Body of pancreas (tissue), 4 donors: ENCODE data around the gene NATD1. TPM values are rescaled to one million over a fixed set of nuclear protein-coding genes. Genes with fewer than 3 reads are reported as not detected.

Experiments
- ATAC-seq: fragments of 150-250 bp; one replicate; pipeline ENCODE4 v1.9.1; 2016
- DNase-seq, 4 donors: peaks; one replicate each; pipeline ENCODE4 v3.0.0-alpha.2; 2019
- H3K27ac ChIP-seq, 4 donors: fragments of 200-600 bp; sonication (generic); 1 replicate in 3 of 4; 2 replicates in 1 of 4; pipeline versions ENCODE4 v1.5.1 to v1.6.1; 2016 to 2019; ENCODE audit warnings: mild to moderate bottlenecking in 1 of 4, mixed read lengths in 1 of 4, moderate library complexity in 1 of 4
- H3K27me3 ChIP-seq, 2 donors: fragments of 200-600 bp; sonication (generic); one replicate each; pipeline ENCODE4 v1.6.0; 2016; ENCODE audit warnings: mild to moderate bottlenecking in 1 of 2
- H3K36me3 ChIP-seq, 2 donors: fragments of 200-600 bp; sonication (generic); replicated peaks in 1 of 2; 2 replicates each; pipeline ENCODE4 v1.5.1; 2016; ENCODE audit warnings: low read depth in 2 of 2; ENCODE audit not compliant: insufficient read depth in 1 of 2
- H3K4me1 ChIP-seq: fragments of 200-600 bp; sonication (generic); one replicate; pipeline ENCODE4 v1.6.0; 2016
- H3K4me3 ChIP-seq, 2 donors: fragments of 200-600 bp; sonication (generic); 1 replicate in 1 of 2; 2 replicates in 1 of 2; pipeline ENCODE4 v1.5.1; 2016 to 2019
- H3K9me3 ChIP-seq, 3 donors: fragments of 200-600 bp; sonication (generic); 1 replicate in 2 of 3; 2 replicates in 1 of 3; pipeline ENCODE4 v1.5.1; 2016
- CTCF ChIP-seq, 7 experiments: fragments of 450-650 bp in 4 of 7; fragments of 200-600 bp in 3 of 7; sonication (generic) in 3 of 7; IDR thresholded peaks; one replicate each; pipeline ENCODE4 v1.5.1; 2016 to 2019; ENCODE audit warnings: antibody characterized with exemption in 7 of 7
- POLR2A ChIP-seq, 3 donors: fragments of 450-650 bp; IDR thresholded peaks; one replicate each; pipeline ENCODE4 v1.6.1; 2016; ENCODE audit warnings: antibody characterized with exemption in 3 of 3, mild to moderate bottlenecking in 2 of 3
- WGBS, 2 donors: methylation state at CpG; one replicate each; pipeline ENCODE4 v1.1.5; 2017; 5-methylcytosine and 5-hydroxymethylcytosine counted together
- intact Hi-C: fragments of 100-400 bp; cut with DNase I; formaldehyde crosslinking; loops from one replicate; pipeline ENCODE4 v1.15.1; 2023
- total RNA-seq, 2 donors: library from RNA; depleted of rRNA; stranded (reverse); fragments of >200 nt; gene quantifications; one replicate each; pipeline ENCODE4 v1.1.0, GENCODE V29; 2016

The NATD1 gene
- total RNA-seq, 2 donors from 2014 or later, result 2.6 to 7.0 TPM

GRCh38 chr17:21210411-21211076, 42.7 kb downstream of the NATD1 start:
- ATAC-seq (no peak), DNase-seq (no peak)
- peak overlapping the region in 1 of 4 donors; percentile 2 for H3K27ac ChIP-seq
- H3K27me3 ChIP-seq, result no peaks in the 10 kb centered on the region
- peaks cover 53% of the 10 kb centered on the region for H3K4me1 ChIP-seq
- no peaks in the 10 kb centered on the region for H3K9me3 ChIP-seq
- 49 to 56% methylated on average over 11 to 15 of the region's 15 CpGs for WGBS, 2 donors
- TF ChIP-seq POLR2A (IDR thresholded peaks at IDR 0.05) (no peak), CTCF (IDR thresholded peaks at IDR 0.05) (no peak)
- intact Hi-C loops, result no loop called here
- H3K4me3 ChIP-seq, result no peak overlapping the region
- no peaks in the 10 kb centered on the region for H3K36me3 ChIP-seq

GRCh38 chr17:21209511-21210175, 43.6 kb downstream of the NATD1 start:
- H3K4me3 ChIP-seq, result no peak overlapping the region
- no peaks in the 10 kb centered on the region for H3K36me3 ChIP-seq
- DNase-seq (peak; percentile 43 to 72 (median 66)), ATAC-seq (no peak)
- H3K4me1 ChIP-seq, result peaks cover 45% of the 10 kb centered on the region
- H3K27me3 ChIP-seq, result no peaks in the 10 kb centered on the region
- no peaks in the 10 kb centered on the region for H3K9me3 ChIP-seq
- peak overlapping the region in 1 of 4 donors; percentile 4 for H3K27ac ChIP-seq
- TF ChIP-seq POLR2A (IDR thresholded peaks at IDR 0.05), result no peak
- no peak for TF ChIP-seq CTCF (IDR thresholded peaks at IDR 0.05)
- WGBS, 2 donors, result 45 to 64% methylated on average over 12 to 17 of the region's 17 CpGs
- intact Hi-C loops, result no loop called here

GRCh38 chr17:21208352-21208751, 44.9 kb downstream of the NATD1 start:
- Histone ChIP-seq H3K4me1 (peaks cover 45% of the 10 kb centered on the region), H3K27ac (no peak overlapping the region), H3K9me3 (no peaks in the 10 kb centered on the region), H3K36me3 (no peaks in the 10 kb centered on the region), H3K4me3 (no peak overlapping the region), H3K27me3 (no peaks in the 10 kb centered on the region)
- 76 to 80% methylated on average over 5 to 7 of the region's 7 CpGs for WGBS, 2 donors
- intact Hi-C loops, result no loop called here
- TF ChIP-seq POLR2A (IDR thresholded peaks at IDR 0.05) (no peak), CTCF (IDR thresholded peaks at IDR 0.05) (no peak)
- no peak for ATAC-seq
- DNase-seq, result no peak

GRCh38 chr17:21204935-21205334, 48.3 kb downstream of the NATD1 start:
- Histone ChIP-seq H3K4me1 (peaks cover 22% of the 10 kb centered on the region), H3K36me3 (no peaks in the 10 kb centered on the region), H3K27ac (no peak overlapping the region), H3K9me3 (no peaks in the 10 kb centered on the region), H3K4me3 (no peak overlapping the region), H3K27me3 (no peaks in the 10 kb centered on the region)
- 86 to 95% methylated on average over 6 to 7 of the region's 9 CpGs for WGBS, 2 donors
- no peak for TF ChIP-seq CTCF (IDR thresholded peaks at IDR 0.05)
- TF ChIP-seq POLR2A (IDR thresholded peaks at IDR 0.05), result no peak
- DNase-seq (no peak), ATAC-seq (no peak)
- intact Hi-C loops, result no loop called here
